SK-N-SH (cell line): ENCODE data around the gene ZNG1A. TPM values are rescaled to one million over a fixed set of nuclear protein-coding genes. Genes with fewer than 3 reads are reported as not detected.
"Not testable (repeated sequence)": the region's sequence is repeated elsewhere in the genome, so short reads cannot be mapped to it uniquely, and the experiment has no call there.

Source experiments
- CTCF ChIA-PET: fragments of 300-600, 350-600 bp; formaldehyde crosslinking; extraction: SDS; loops from one replicate; lab custom pipeline; 2021; lab: Yijun Ruan, JAX
- POLR2A ChIA-PET: fragments of 350-600 bp; sonication (Branson Sonifier 250); formaldehyde crosslinking; extraction: SDS; loops from one replicate; lab custom pipeline; 2020; ENCODE audit warnings: antibody characterized with exemption, inconsistent platforms; lab: Yijun Ruan, JAX
- DNase-seq: peaks from one replicate; pipeline ENCODE4 v3.0.0; 2012
- H2AFZ ChIP-seq: fragments of 200-600 bp; sonication (generic); 2 replicates; pipeline ENCODE4 v1.8.1; 2016; ENCODE audit warnings: antibody characterized with exemption, mild to moderate bottlenecking, low read depth
- H3F3A ChIP-seq: fragments of 200-600 bp; sonication (generic); replicated peaks from 2 replicates; pipeline ENCODE3; 2016; ENCODE audit warnings: antibody characterized with exemption, mild to moderate bottlenecking; ENCODE audit not compliant: insufficient read depth
- H3K27ac ChIP-seq, 2 experiments: fragments of 200-500 bp in 1 of 2; fragments of 200-600 bp in 1 of 2; sonication (Bioruptor generic) in 1 of 2; sonication (generic), shearing (Covaris generic) in 1 of 2; 2 replicates each; pipeline versions ENCODE4 v1.5.1 to v1.6.1; 2014 to 2016; ENCODE audit warnings: low read depth in 2 of 2, inconsistent platforms in 1 of 2, low read length in 1 of 2, mild to moderate bottlenecking in 1 of 2, mixed read lengths in 1 of 2
- H3K27me3 ChIP-seq: fragments of 200-600 bp; sonication (generic), shearing (Covaris generic); 2 replicates; pipeline ENCODE4 v1.6.1; 2016; ENCODE audit warnings: mixed run types; ENCODE audit not compliant: insufficient read depth
- H3K36me3 ChIP-seq, 2 experiments: fragments of 200-500 bp in 1 of 2; fragments of 200-600 bp in 1 of 2; sonication (Bioruptor generic) in 1 of 2; sonication (generic) in 1 of 2; replicated peaks in 1 of 2; 2 replicates each; pipeline versions ENCODE3 to v1.5.1; 2014 to 2016; ENCODE audit warnings: low read length in 1 of 2, mild to moderate bottlenecking in 1 of 2; ENCODE audit not compliant: insufficient read depth in 2 of 2, control insufficient read depth in 1 of 2
- H3K4me1 ChIP-seq, 2 experiments: fragments of 200-500 bp in 1 of 2; fragments of 200-600 bp in 1 of 2; sonication (Bioruptor generic) in 1 of 2; sonication (generic), shearing (Covaris generic) in 1 of 2; 2 replicates each; pipeline versions ENCODE4 v1.5.1 to v1.6.1; 2014 to 2016; ENCODE audit warnings: low read depth in 1 of 2, low read length in 1 of 2, mixed run types in 1 of 2; ENCODE audit not compliant: insufficient read depth in 2 of 2, control insufficient read depth in 1 of 2
- H3K4me2 ChIP-seq: fragments of 200-600 bp; sonication (generic), shearing (Covaris generic); 2 replicates; pipeline ENCODE4 v1.6.1; 2017; ENCODE audit warnings: mixed run types
- H3K4me3 ChIP-seq, 2 experiments: fragments of 200-500 bp in 1 of 2; fragments of 200-600 bp in 1 of 2; sonication (Bioruptor generic) in 1 of 2; sonication (generic), shearing (Covaris generic) in 1 of 2; 2 replicates each; pipeline versions ENCODE4 v1.5.1 to v1.8.1; 2014 to 2016; ENCODE audit warnings: low read depth in 2 of 2, inconsistent platforms in 1 of 2, low read length in 1 of 2, mild to moderate bottlenecking in 1 of 2, mixed read lengths in 1 of 2, moderate library complexity in 1 of 2
- H3K79me2 ChIP-seq: fragments of 200-600 bp; sonication (generic); 2 replicates; pipeline ENCODE4 v1.8.1; 2017; ENCODE audit warnings: mild to moderate bottlenecking; ENCODE audit not compliant: insufficient read depth
- H3K9ac ChIP-seq: fragments of 200-600 bp; sonication (generic); 2 replicates; pipeline ENCODE4 v1.6.1; 2017; ENCODE audit warnings: mixed run types
- H3K9me2 ChIP-seq: fragments of 200-600 bp; sonication (generic); 2 replicates; pipeline ENCODE4 v1.6.1; 2017; ENCODE audit warnings: mixed run types
- H3K9me3 ChIP-seq: fragments of 200-600 bp; sonication (generic); 2 replicates; pipeline ENCODE4 v1.6.1; 2017; ENCODE audit warnings: mixed run types, mild to moderate bottlenecking, moderate library complexity
- H4K20me1 ChIP-seq: fragments of 200-600 bp; sonication (generic); 2 replicates; pipeline ENCODE4 v1.6.1; 2017; ENCODE audit warnings: mild to moderate bottlenecking, mixed run types; ENCODE audit not compliant: insufficient read depth
- CHD2 ChIP-seq: fragments of 150-350 bp; IDR thresholded peaks from 2 replicates; pipeline ENCODE4 v1.6.1; 2018; ENCODE audit warnings: low read length; ENCODE audit not compliant: partially characterized antibody
- CTCF ChIP-seq: fragments of 200-600 bp; sonication (generic); IDR thresholded peaks from 2 replicates; pipeline ENCODE4 v1.6.1; 2017; ENCODE audit warnings: antibody characterized with exemption, mild to moderate bottlenecking, moderate library complexity
- FOSL2 ChIP-seq: IDR thresholded peaks from 2 replicates; pipeline ENCODE4 v1.4.0; 2012; ENCODE audit warnings: low read depth, mild to moderate bottlenecking, moderate library complexity, borderline replicate concordance
- GATA2 ChIP-seq: sonication (generic); formaldehyde crosslinking; IDR thresholded peaks from 2 replicates; pipeline ENCODE4 v1.5.0; 2020; ENCODE audit warnings: mild to moderate bottlenecking, missing genetic modification reagents
- IRF3 ChIP-seq: fragments of 150-350 bp; IDR thresholded peaks from 2 replicates; pipeline ENCODE4 v1.6.1; 2016; ENCODE audit warnings: mild to moderate bottlenecking, low read depth, low read length
- JUND ChIP-seq: IDR thresholded peaks from 2 replicates; pipeline ENCODE4 v1.4.0; 2012
- NRF1 ChIP-seq: IDR thresholded peaks from 2 replicates; pipeline ENCODE4 v1.6.1; 2012; ENCODE audit warnings: low read depth, mild to moderate bottlenecking, low read length
- POLR2AphosphoS5 ChIP-seq: IDR thresholded peaks from 2 replicates; pipeline ENCODE4 v1.6.1; 2012; ENCODE audit warnings: low read depth, low read length
- RAD21 ChIP-seq: IDR thresholded peaks from 2 replicates; pipeline ENCODE4 v1.6.1; 2012; ENCODE audit warnings: mild to moderate bottlenecking, low read length
- RCOR1 ChIP-seq: fragments of 150-350 bp; IDR thresholded peaks from 2 replicates; pipeline ENCODE4 v1.6.1; 2017; ENCODE audit warnings: antibody characterized with exemption, low read length
- TAF1 ChIP-seq: IDR thresholded peaks from 2 replicates; pipeline ENCODE4 v1.6.1; 2012; ENCODE audit warnings: low read depth, mild to moderate bottlenecking, low read length, moderate library complexity, borderline replicate concordance
- TCF12 ChIP-seq: IDR thresholded peaks from 2 replicates; pipeline ENCODE4 v1.4.0; 2012
- TEAD4 ChIP-seq: IDR thresholded peaks from 2 replicates; pipeline ENCODE4 v1.4.0; 2012; ENCODE audit warnings: mild to moderate bottlenecking, borderline replicate concordance; ENCODE audit not compliant: insufficient read depth
- WGBS: methylation state at CpG from one replicate; pipeline ENCODE4 v1.1.6; 2017; ENCODE audit warnings: low lambda C conversion rate; 5-methylcytosine and 5-hydroxymethylcytosine counted together
- polyA plus RNA-seq, 3 experiments: library from polyadenylated mRNA; depleted of rRNA; stranded (reverse); fragments of >200 nt; gene quantifications; 2 replicates each; pipeline ENCODE4 v1.2.3, GENCODE V29; 2012

The ZNG1A gene
- 14.3 and 18.5 TPM in 2 replicates for polyA plus RNA-seq (2012; rRNA removed)
- 23.5 and 35.5 TPM in 2 replicates for polyA plus RNA-seq (2012; cell fraction: cytosol; rRNA removed)
- polyA plus RNA-seq (2012; cell fraction: nucleus; rRNA removed), result 9.1 and 18.6 TPM in 2 replicates

DNA sequence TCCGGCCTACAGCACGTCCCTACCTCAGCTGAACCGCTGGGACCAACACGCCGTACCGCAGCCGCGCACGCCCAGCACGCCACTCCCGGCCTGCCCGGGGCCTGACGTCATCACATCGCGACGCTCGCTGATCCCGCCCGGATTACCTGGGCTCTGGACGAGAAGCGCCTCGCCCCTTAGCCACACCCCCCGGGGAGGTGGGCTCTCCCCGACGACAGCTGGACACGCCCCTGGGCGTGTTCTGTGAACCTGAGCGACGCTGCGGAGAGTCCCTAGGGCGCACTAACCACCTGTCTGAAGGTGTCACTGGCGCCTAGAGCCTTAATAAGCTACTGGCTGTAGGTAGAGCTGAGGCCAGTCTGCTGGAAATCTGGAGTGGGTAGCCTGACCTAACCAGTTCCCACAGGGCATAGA, at the start of gene ZNG1A:
TSS of gene ZNG1A (minus strand) at position 87 of the 414 bp plus-strand sequence. CDS start 87 bp downstream, outside the sequence.
- H3K4me1 ChIP-seq, H2AFZ ChIP-seq, H3K27ac ChIP-seq, CTCF ChIA-PET, H3K9me2 ChIP-seq, H3K9me3 ChIP-seq, H4K20me1 ChIP-seq, H3K79me2 ChIP-seq, POLR2A ChIA-PET, H3K36me3 ChIP-seq, H3K27me3 ChIP-seq, DNase-seq, H3K9ac ChIP-seq, H3F3A ChIP-seq: not testable (repeated sequence)
- Histone ChIP-seq H3K4me3 (peak within 1 kb of the TSS in 1 of 2 experiments; percentile 48; a peak in 2 of 4 replicates), H3K4me2 (peak within 1 kb of the TSS; percentile 70; the same call in 1 of the 2 replicates)
- no CpG with 5 or more reads among the region's 32 CpGs for WGBS

- H3K27ac ChIP-seq, result no peak overlapping the region
- CTCF ChIA-PET, result no interaction called here
- H2AFZ ChIP-seq, result no peak overlapping the region
- TF ChIP-seq FOSL2 (no peak), CHD2 (no peak), IRF3 (no peak), NRF1 (no peak), TEAD4 (no peak), TCF12 (no peak), POLR2AphosphoS5 (no peak), RAD21 (no peak), JUND (no peak), TAF1 (no peak), RCOR1 (no peak), CTCF (no peak), GATA2 (CRISPR knock-in tag) (no peak)
- TF ChIP-seq, all 33 proteins: peak for 0
- no peaks in the 10 kb centered on the region for H4K20me1 ChIP-seq
- H3K4me1 ChIP-seq, result no peaks in the 10 kb centered on the region
- H3K79me2 ChIP-seq, result no peaks in the 10 kb centered on the region
- no peaks in the 10 kb centered on the region for H3K9me2 ChIP-seq
- DNase-seq, result no peak
- H3K9me3 ChIP-seq, result no peaks in the 10 kb centered on the region
- WGBS, result 15% methylated on average over 3 of the region's 3 CpGs
- no peaks in the 10 kb centered on the region for H3K36me3 ChIP-seq
- H3K27me3 ChIP-seq, result peaks cover 11% of the 10 kb centered on the region; the same call in 1 of the 2 replicates
- H3K4me2 ChIP-seq, result no peak overlapping the region
- POLR2A ChIA-PET, result no interaction called here
- no peaks in the 10 kb centered on the region for H3F3A ChIP-seq
- no peak overlapping the region for H3K9ac ChIP-seq
- H3K4me3 ChIP-seq, result no peak overlapping the region
These were observed 49.0 kb upstream of the ZNG1A start for GRCh38 chr9:227860-228259.
